SU-DHL-6 (cell line): Measurements from ENCODE around the gene GIMD1.

ENCODE experiments used
- H2AFZ ChIP-seq: fragments of 200-600 bp; sonication (generic); 2 replicates; pipeline ENCODE4 v1.6.1; 2014; ENCODE audit warnings: low read depth, mild to moderate bottlenecking, moderate library complexity, mixed read lengths, antibody characterized with exemption, low read length; ENCODE audit not compliant: severe bottlenecking
- H3F3A ChIP-seq: fragments of 200-600 bp; shearing (Covaris generic); 2 replicates; pipeline ENCODE4 v1.6.0; 2016; ENCODE audit warnings: antibody characterized with exemption, mild to moderate bottlenecking; ENCODE audit not compliant: insufficient read depth
- H3K27ac ChIP-seq: fragments of 200-600 bp; sonication (generic); 2 replicates; pipeline ENCODE4 v1.5.1; 2016; ENCODE audit warnings: low read depth, mild to moderate bottlenecking, low read length, moderate library complexity, mixed read lengths
- H3K27me3 ChIP-seq: fragments of 200-600 bp; sonication (generic), shearing (Covaris generic); 2 replicates; pipeline ENCODE4 v1.6.0; 2014; ENCODE audit warnings: mild to moderate bottlenecking, low read length
- H3K36me3 ChIP-seq: fragments of 200-600 bp; sonication (generic); 2 replicates; pipeline ENCODE4 v1.6.1; 2014; ENCODE audit warnings: mild to moderate bottlenecking, low read length, mixed read lengths
- H3K4me2 ChIP-seq: fragments of 300-600, 200-600 bp; shearing (Covaris generic), sonication (generic); 2 replicates; pipeline ENCODE4 v1.6.0; 2014; ENCODE audit warnings: low read length, low read depth, mild to moderate bottlenecking; ENCODE audit not compliant: poor library complexity, severe bottlenecking
- H3K4me3 ChIP-seq: fragments of 200-600 bp; sonication (generic); 2 replicates; pipeline ENCODE4 v1.5.1; 2014; ENCODE audit warnings: antibody characterized with exemption, low read length, mild to moderate bottlenecking, mixed read lengths; ENCODE audit not compliant: insufficient read depth, poor library complexity, severe bottlenecking
- H3K79me2 ChIP-seq: fragments of 200-600 bp; sonication (generic); 2 replicates; pipeline ENCODE4 v1.6.1; 2014; ENCODE audit warnings: mild to moderate bottlenecking, low read length, moderate library complexity; ENCODE audit not compliant: insufficient read depth
- H3K9ac ChIP-seq: fragments of 200-600 bp; sonication (generic); 2 replicates; pipeline ENCODE4 v1.7.0; 2014; ENCODE audit warnings: mild to moderate bottlenecking, low read length
- H3K9me2 ChIP-seq: fragments of 200-600 bp; sonication (generic); replicated peaks from 2 replicates; pipeline ENCODE4 v1.6.1; 2014; ENCODE audit warnings: low read length; ENCODE audit not compliant: insufficient read depth
- H3K9me3 ChIP-seq: fragments of 200-600 bp; sonication (generic); 2 replicates; pipeline ENCODE4 v1.6.1; 2014; ENCODE audit warnings: low read length, mixed read lengths; ENCODE audit not compliant: insufficient read depth
- H4K20me1 ChIP-seq: fragments of 200-600 bp; sonication (generic); 2 replicates; pipeline ENCODE4 v1.6.1; 2014; ENCODE audit warnings: low read depth, mild to moderate bottlenecking, antibody characterized with exemption, low read length, moderate library complexity, mixed read lengths
- CTCF ChIP-seq: fragments of 200-600 bp; sonication (generic); IDR thresholded peaks from one replicate; pipeline ENCODE4 v1.5.1; 2017; ENCODE audit warnings: antibody characterized with exemption, mild to moderate bottlenecking, low read length, moderate library complexity; ENCODE audit not compliant: insufficient read depth, poor library complexity, severe bottlenecking
- EZH2phosphoT487 ChIP-seq: fragments of 200-600 bp; sonication (generic), shearing (Covaris generic); conservative IDR thresholded peaks from 2 replicates; pipeline ENCODE4 v1.6.1; 2018; ENCODE audit warnings: mild to moderate bottlenecking, antibody characterized with exemption, low read length, moderate library complexity, mixed read lengths

The GIMD1 gene

GRCh38 chr4:106384878-106385277 is 16.3 kb upstream of the GIMD1 start:
- no peak overlapping the region for H3K4me3 ChIP-seq
- H2AFZ ChIP-seq = no peak overlapping the region
- no peak for TF ChIP-seq CTCF
- no peak for TF ChIP-seq EZH2phosphoT487
- no peak overlapping the region for H3K4me2 ChIP-seq
- no peak overlapping the region for H3K9ac ChIP-seq
- H3F3A ChIP-seq = no peaks in the 10 kb centered on the region
- no peak overlapping the region for H3K27ac ChIP-seq
- no peaks in the 10 kb centered on the region for H4K20me1 ChIP-seq
- H3K9me3 ChIP-seq = no peaks in the 10 kb centered on the region
- H3K36me3 ChIP-seq = no peaks in the 10 kb centered on the region
- H3K27me3 ChIP-seq = no peaks in the 10 kb centered on the region
- no peaks in the 10 kb centered on the region for H3K79me2 ChIP-seq
- no peaks in the 10 kb centered on the region for H3K9me2 ChIP-seq

GRCh38 chr4:106380179-106380578 is 11.6 kb upstream of the GIMD1 start:
- H3K27me3 ChIP-seq = no peaks in the 10 kb centered on the region
- no peak overlapping the region for H3K4me3 ChIP-seq
- no peak overlapping the region for H3K4me2 ChIP-seq
- H4K20me1 ChIP-seq = no peaks in the 10 kb centered on the region
- no peaks in the 10 kb centered on the region for H3F3A ChIP-seq
- no peaks in the 10 kb centered on the region for H3K9me3 ChIP-seq
- no peak overlapping the region for H3K27ac ChIP-seq
- H2AFZ ChIP-seq = no peak overlapping the region
- H3K9ac ChIP-seq = no peak overlapping the region
- TF ChIP-seq EZH2phosphoT487 (no peak), CTCF (no peak)
- H3K9me2 ChIP-seq = no peaks in the 10 kb centered on the region
- no peaks in the 10 kb centered on the region for H3K36me3 ChIP-seq
- H3K79me2 ChIP-seq = no peaks in the 10 kb centered on the region

- Histone ChIP-seq H3K9ac (no peak overlapping the region), H3K9me3 (no peaks in the 10 kb centered on the region), H4K20me1 (no peaks in the 10 kb centered on the region), H3F3A (no peaks in the 10 kb centered on the region), H3K4me3 (no peak overlapping the region), H3K4me2 (no peak overlapping the region), H3K9me2 (no peaks in the 10 kb centered on the region), H2AFZ (no peak overlapping the region), H3K36me3 (no peaks in the 10 kb centered on the region), H3K27ac (no peak overlapping the region), H3K79me2 (no peaks in the 10 kb centered on the region), H3K27me3 (no peaks in the 10 kb centered on the region)
- no peak for TF ChIP-seq CTCF
- no peak for TF ChIP-seq EZH2phosphoT487
Measured at GRCh38 chr4:106373026-106373425, 4.4 kb upstream of the GIMD1 start.
